Fibroblast of the aortic adventitia (primary cell): ENCODE data around the gene TMPRSS3. TPM values are rescaled to one million over a fixed set of nuclear protein-coding genes. Genes with fewer than 3 reads are reported as not detected.

ENCODE experiments used
- DNase-seq: peaks from one replicate; pipeline ENCODE4 v3.0.0-alpha.2; 2010; ENCODE audit warnings: low read depth
- H3K4me3 ChIP-seq: 2 replicates; pipeline ENCODE4 v1.5.1; 2011; ENCODE audit warnings: low read depth, mild to moderate bottlenecking, control low read depth, low read length, moderate library complexity
- total RNA-seq: library from RNA; depleted of rRNA; stranded (reverse); fragments of >200 nt; gene quantifications from 2 replicates; pipeline ENCODE4 v1.2.3, GENCODE V29; 2012; ENCODE audit warnings: low replicate concordance
- TF ChIP-seq, protein P1 (sequence below): IDR thresholded peaks from 2 replicates; pipeline ENCODE4 v1.5.1; 2011; ENCODE audit warnings: mild to moderate bottlenecking, low read length, control low read depth, inconsistent platforms; ENCODE audit not compliant: insufficient read depth

TMPRSS3 gene
- total RNA-seq, 1 donor = not detected

- TF ChIP-seq, protein P1, sequence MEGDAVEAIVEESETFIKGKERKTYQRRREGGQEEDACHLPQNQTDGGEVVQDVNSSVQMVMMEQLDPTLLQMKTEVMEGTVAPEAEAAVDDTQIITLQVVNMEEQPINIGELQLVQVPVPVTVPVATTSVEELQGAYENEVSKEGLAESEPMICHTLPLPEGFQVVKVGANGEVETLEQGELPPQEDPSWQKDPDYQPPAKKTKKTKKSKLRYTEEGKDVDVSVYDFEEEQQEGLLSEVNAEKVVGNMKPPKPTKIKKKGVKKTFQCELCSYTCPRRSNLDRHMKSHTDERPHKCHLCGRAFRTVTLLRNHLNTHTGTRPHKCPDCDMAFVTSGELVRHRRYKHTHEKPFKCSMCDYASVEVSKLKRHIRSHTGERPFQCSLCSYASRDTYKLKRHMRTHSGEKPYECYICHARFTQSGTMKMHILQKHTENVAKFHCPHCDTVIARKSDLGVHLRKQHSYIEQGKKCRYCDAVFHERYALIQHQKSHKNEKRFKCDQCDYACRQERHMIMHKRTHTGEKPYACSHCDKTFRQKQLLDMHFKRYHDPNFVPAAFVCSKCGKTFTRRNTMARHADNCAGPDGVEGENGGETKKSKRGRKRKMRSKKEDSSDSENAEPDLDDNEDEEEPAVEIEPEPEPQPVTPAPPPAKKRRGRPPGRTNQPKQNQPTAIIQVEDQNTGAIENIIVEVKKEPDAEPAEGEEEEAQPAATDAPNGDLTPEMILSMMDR = no peak
- H3K4me3 ChIP-seq = no peak overlapping the region
- DNase-seq = no peak
These were observed 38.5 kb downstream of the TMPRSS3 start for GRCh38 chr21:42357307-42357706.

- TF ChIP-seq, protein P1 = no peak
- DNase-seq = no peak
These were observed 39.2 kb downstream of the TMPRSS3 start for GRCh38 chr21:42356650-42357049.

GRCh38 chr21:42356046-42356445 is 39.8 kb downstream of the TMPRSS3 start:
- no peak overlapping the region for H3K4me3 ChIP-seq
- TF ChIP-seq, protein P1 = no peak
- DNase-seq = no peak

More at GRCh38 chr21:42356650-42357049, 39.2 kb downstream of the TMPRSS3 start:
- no peak overlapping the region for H3K4me3 ChIP-seq

GRCh38 chr21:42353623-42354022 is 42.2 kb downstream of the TMPRSS3 start:
- DNase-seq = no peak
- no peak overlapping the region for H3K4me3 ChIP-seq
- TF ChIP-seq, protein P1 = no peak

DNA sequence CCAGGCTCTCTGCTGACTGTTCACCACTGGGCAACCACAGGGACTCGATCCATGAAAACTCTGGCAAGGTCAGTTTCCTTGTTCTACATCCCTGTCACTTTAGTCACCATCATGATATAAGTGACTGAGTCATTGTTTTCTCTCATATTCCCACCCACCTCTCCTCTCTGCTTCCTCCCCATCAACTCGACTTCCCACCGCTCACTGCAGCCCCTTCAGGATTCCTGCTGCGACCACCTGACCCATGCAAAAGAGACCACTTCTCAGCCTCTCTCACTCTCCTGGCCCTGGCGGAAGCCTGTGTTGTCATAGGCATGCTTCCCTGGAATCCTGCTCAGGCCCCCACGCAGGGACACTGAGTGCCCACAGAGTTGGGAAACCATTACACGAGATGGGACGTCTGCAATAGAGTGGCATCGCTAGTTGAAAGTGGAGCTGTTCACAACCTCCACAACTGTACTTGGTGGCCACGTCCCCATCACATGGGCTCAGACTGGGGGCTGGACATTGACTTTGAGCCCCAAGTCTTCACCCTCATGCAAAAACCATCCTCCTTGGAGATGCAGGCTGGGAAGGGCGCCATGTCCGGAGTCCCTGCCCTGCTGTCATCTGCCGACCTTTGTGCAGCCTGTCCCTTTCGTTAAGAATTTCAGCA is 43.3 kb downstream of the TMPRSS3 start:
- H3K4me3 ChIP-seq = no peak overlapping the region
- no peak for DNase-seq
- TF ChIP-seq, protein P1 = no peak

DNA sequence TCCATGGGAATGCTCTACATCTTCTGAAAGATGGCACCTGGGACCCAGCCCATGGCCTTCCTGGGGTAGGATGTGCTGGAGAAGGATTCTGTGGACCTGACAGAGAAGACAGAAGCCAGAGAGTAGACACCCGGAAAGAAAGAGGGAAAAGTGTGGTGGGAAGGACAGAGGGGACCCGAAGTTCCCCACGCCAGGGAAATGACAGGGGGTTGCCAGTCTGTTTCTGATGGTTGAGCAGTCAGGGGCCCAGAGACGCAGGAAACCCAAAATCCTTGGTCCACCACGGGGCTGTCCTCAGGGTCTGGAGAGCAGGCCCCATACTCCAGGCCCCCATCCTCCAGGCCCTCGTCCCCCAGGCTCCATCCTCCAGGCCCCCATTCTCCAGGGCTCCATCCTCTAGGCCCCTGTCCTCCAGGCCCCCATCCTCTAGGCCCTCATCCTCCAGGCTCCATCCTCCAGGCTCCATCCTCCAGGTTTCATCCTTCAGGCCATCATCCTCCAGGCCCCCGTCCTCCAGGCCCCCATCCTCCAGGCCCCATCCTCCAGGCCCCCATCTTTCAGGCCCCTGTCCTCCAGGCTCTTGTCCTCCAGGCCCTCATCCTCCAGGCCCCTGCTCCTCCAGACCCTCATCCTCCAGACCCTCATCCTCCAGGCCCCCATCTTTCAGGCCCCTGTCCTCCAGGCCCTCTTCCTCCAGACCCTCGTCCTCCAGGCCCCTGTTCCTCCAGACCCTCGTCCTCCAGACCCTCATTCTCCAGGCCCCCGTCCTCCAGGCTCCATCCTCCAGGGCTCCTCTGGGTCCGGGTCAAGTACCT is 44.0 kb downstream of the TMPRSS3 start:
- TF ChIP-seq, protein P1 = no peak
- H3K4me3 ChIP-seq = no peak overlapping the region
- DNase-seq = no peak
